ENCODE data around the gene AP2A2.

DNA sequence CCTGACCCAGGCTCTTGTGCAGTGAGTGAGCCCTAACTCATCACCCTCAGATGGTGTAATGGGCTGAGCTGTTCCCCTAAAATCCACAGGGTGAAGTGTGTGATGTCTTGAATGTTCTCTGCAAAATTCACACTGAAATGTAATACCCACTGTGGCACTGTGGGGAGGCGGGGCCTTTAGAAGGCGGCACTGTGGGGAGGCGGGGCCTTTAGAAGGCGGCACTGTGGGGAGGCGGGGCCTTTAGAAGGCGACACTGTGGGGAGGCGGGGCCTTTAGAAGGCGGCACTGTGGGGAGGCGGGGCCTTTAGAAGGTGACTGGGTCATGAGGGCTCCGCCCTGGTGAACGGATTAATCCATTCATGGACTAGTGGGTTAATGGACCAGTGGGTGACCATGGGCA is 48.1 kb upstream of the AP2A2 start:
- TF ChIP-seq CTCF (IDR thresholded peaks at IDR 0.05): no peak
- TF ChIP-seq POLR2AphosphoS5 (IDR thresholded peaks at IDR 0.05): no peak
